Esophagus squamous epithelium (tissue), 4 donors: Measurements from ENCODE around the gene MAN2C1.

Source experiments
- POLR2A ChIP-seq, 4 donors: fragments of 450-650 bp; IDR thresholded peaks; one replicate each; pipeline ENCODE4 v1.6.1; 2017; ENCODE audit warnings: antibody characterized with exemption in 4 of 4, mild to moderate bottlenecking in 4 of 4, moderate library complexity in 3 of 4
- TF ChIP-seq, protein P1 (sequence below), 6 experiments: fragments of 450-650 bp in 4 of 6; fragments of 200-600 bp in 2 of 6; sonication (generic) in 2 of 6; IDR thresholded peaks; one replicate each; pipeline ENCODE4 v1.5.1; 2016 to 2019; ENCODE audit warnings: antibody characterized with exemption in 6 of 6, mild to moderate bottlenecking in 4 of 6, moderate library complexity in 4 of 6

DNA sequence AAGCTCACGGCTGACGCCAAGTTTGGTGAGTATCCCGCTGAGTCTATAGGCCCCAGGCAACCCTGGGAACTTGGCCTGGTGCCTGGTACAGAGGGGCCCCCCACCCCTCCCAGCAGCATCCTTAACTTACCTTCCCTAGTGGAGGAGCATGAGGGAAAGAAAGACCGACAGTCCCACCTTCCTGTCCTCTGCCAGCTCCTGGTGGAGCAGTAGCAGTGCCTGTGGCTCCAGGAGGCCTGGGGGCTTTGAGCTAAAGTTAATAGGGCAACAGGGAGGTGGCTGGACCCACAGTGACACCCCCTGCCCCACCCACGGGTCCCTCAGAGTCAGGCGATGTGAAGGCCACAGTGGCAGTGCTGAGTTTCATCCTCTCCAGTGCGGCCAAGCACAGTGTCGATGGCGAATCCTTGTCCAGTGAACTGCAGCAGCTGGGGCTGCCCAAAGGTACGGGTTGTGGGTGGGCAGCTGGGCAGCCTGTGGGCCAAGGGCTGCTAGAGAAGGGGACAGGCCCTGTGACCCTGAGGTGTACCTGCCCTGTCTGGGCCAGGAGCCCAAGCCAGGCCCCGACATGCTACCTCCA lies 29.7 kb downstream of the MAN2C1 start:
- TF ChIP-seq, protein P1, sequence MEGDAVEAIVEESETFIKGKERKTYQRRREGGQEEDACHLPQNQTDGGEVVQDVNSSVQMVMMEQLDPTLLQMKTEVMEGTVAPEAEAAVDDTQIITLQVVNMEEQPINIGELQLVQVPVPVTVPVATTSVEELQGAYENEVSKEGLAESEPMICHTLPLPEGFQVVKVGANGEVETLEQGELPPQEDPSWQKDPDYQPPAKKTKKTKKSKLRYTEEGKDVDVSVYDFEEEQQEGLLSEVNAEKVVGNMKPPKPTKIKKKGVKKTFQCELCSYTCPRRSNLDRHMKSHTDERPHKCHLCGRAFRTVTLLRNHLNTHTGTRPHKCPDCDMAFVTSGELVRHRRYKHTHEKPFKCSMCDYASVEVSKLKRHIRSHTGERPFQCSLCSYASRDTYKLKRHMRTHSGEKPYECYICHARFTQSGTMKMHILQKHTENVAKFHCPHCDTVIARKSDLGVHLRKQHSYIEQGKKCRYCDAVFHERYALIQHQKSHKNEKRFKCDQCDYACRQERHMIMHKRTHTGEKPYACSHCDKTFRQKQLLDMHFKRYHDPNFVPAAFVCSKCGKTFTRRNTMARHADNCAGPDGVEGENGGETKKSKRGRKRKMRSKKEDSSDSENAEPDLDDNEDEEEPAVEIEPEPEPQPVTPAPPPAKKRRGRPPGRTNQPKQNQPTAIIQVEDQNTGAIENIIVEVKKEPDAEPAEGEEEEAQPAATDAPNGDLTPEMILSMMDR (IDR thresholded peaks at IDR 0.05): no peak
- no peak for TF ChIP-seq POLR2A (IDR thresholded peaks at IDR 0.05)
